Skin of body (tissue), 2 donors: ENCODE measurements around the gene LRCH3. TPM values are rescaled to one million over a fixed set of nuclear protein-coding genes. Genes with fewer than 3 reads are reported as not detected.

Source experiments
- DNase-seq: peaks from one replicate; lab custom pipeline; 2025; lab: John Stamatoyannopoulos, UW
- total RNA-seq: library from RNA; depleted of rRNA; stranded (reverse); fragments of >200 nt; gene quantifications from one replicate; pipeline ENCODE4 v1.2.3, GENCODE V29; 2014

The LRCH3 gene
- total RNA-seq, 1 donor from 2014 or later = 129 TPM

DNA sequence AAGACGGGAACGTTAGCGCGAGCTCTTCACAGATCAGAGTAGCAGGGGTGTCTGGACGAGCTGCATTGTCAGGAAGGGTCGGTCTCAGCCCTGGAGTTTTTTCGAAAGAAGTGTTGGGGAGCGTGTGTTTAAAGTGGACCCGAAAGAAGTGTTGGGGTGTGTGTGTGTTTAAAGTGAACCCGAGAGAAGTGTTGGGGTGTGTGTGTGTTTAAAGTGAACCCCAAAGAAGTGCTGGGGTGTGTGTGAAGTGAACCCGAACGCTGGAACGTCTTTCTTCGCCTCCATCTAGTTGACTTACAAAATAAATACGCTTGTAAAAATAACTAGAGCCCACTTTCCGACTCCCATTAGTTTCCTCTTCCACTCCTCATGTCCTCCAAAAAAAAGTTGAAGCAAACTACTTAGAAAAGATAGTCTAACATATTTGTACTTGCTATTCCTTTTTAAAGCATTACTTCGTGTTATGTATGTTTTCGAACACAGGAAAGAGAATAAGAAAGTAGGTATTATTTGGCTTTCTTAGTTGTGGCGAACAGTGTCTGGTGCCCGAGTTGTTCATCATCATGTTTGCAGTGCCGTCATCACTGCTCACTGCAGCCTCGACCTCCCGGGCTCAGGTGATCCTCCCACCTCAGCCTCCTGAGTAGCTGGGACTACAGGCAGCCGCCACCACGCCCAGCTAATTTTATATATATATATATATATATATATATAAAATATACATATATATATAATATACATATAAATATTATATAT lies 1.0 kb downstream of the LRCH3 start:
- peak; percentile 54 for DNase-seq

DNA sequence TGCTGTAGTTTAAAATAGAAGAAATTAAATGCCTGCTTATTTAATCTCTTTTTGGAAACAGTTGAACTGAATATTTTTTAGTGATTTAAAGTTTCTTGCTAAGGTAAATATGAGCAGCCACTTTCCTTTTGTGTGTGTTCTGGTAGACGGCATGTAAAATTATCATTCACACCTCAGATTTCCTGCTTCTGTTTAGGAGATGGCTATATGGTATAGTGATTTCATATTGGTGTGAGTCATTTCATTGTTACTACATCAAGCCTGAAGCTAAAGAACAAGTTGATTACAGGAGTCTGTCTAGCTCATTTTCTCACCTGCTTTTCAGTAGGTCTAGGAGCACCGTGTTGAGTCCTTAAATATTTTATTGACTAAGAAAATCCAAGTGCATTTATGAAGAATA lies 2.2 kb downstream of the LRCH3 start:
- no peak for DNase-seq

DNA sequence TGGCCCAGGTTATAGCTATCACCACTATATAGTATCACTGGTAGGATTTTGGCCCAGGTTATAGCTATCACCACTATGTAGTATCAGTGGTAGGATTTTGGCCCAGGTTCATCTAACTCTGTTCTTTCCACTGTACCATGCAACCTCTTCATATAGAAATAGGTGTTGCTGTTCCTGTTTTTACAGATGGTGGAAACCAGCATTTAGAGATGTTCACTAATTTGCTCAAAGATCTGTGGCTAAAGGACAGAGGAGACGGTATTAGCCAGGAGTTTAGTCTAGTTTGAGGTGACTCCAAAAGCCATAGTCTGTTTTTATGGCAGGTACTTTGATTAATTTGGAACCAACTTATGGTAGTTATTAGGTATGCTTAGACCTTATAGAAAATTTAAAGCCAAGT lies 3.1 kb downstream of the LRCH3 start:
- DNase-seq = no peak

DNA sequence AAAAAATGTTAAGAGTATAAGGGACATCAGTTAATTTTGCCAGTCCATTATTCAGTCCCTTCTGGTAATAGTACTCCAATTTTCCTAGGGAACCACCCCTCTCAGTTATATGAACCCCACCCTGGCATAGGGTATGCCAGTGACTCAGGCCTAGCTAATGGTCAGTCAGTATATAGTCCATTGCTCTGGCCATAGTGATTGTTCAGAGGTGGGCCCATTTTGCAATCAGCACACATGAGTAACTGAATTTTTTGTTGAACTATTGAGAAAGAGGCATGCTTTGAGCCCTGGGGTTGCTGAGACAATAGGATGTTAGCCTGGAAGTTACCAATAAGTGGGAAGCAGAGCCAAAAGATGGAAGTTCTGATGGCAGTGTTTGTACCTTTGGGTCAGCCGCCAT lies 4.1 kb downstream of the LRCH3 start:
- DNase-seq = no peak

DNA sequence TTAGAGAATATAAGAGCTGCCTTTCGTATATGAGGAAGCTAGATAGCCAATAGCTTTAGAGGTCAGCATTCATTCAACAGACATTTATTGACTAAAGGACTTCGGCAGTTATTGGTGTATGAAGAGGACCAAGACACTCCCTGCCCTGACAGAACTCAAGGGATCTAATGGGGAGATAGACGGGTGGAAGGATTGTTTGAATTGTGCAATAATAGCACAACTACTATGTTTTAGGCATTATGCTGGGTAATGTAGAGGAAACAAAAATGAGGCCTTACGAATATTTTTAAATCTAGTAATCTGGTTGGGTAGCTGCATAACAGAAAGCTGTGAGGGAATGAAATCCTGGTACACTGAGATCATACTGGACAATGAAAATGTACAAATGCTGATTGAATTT lies 5.0 kb downstream of the LRCH3 start:
- no peak for DNase-seq

DNA sequence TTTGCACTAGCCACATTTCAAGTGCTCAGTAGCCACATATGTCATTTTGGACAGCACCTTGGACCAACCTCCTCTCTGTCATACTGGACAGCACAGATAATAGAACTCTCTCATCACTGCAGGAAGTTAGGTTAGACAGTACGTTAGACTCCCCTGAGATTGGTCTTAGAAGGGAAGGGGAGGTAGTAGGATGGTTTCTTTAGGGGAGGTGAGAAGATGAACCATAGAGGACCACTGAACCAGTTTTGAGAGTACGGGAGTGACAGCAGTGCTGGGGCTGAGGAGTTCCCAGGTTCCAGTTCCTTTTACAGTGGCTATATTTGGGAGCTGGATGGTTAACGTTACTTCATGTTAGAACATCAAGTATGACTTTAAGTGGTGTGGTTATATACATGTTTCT lies 7.8 kb downstream of the LRCH3 start:
- no peak for DNase-seq

DNA sequence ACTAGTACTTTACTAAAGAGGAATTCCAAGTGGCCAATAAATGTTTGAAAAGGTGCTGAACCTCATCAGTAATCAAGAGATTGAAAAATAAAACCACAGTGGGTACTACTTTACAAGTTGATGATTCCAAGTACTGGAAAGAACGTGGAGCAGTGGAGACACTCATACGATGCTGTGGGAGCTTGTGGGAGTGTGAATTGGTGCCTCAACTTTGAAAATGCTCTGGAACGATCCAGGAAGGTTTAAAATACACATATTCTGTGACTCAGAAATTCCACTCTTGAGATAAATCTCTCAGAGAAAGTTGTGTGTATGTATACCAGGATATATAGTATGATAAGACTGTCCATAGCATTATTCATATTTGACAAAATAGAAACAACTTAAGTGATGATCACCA lies 9.3 kb downstream of the LRCH3 start:
- DNase-seq = no peak

DNA sequence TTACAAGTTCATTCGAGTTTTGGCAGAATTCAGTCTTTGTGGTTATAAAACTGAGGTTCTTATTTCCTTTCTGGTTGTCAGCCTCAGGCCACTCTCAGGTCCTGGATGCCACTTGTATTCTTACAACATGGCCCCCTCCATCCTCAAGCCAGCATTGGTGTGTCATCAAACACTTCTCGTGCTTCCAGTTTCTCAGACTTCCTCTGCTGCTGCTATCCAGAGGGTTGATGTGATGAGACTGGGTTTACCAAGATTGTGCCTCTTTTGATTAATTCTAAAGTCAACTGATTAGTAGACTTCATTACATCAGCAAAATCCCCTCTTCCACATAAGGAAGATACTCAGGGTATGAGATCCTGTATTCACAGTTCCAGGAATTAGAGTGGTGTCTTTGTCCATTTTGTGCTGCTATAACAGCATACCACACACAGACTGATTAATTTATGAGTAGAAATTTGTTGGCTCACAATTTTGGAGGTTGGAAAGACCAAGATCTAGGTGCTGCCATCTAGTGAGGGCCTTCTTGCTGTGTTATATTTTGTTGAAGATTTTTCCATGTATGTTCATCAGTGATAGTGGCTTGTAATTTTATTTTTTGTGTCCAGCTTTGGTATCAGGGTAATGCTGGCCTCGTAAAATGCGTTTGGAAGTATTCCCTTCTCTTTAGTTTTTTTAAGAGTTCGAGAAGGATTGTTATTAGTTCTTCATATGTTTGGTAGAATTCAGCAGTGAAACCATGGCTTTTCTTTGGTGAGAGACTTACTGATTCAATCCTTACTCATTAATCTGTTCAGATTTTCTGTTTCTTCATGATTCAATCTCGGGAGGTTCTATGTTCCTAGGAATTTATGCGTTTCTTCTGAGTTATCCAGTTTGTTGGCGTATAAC lies 11.1 kb downstream of the LRCH3 start:
- DNase-seq = no peak

DNA sequence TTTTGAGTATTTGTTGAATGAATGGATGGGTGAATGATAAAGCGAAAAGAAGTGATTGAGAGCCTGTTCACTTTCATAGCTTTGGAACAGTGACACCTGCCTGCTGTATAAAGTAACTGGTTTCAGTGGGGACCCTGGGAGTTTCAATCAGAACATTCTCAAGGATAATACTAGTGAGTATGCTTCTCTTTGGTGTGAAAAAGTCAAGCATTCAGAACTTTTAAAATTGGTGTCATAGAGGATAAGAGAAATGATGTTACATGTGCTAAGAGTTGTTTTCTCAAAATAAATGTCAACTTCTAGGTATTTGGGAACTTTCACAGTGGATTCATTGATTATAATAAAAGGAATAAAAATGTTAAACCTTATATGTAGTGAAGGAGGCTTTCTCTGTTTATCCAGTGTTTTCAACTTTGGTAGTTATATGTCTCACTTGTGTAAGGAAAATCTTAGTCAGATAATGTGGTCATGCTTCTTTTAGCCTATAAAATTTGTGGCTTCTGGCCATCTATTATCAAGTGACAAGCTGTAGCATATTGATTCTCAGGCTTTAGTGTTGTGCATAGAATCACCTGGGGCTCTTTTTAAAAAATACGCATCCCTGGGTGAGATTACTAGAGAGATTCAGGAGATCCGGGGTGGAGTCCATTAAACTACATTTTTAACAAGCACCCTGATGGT lies 11.9 kb downstream of the LRCH3 start:
- DNase-seq = no peak

DNA sequence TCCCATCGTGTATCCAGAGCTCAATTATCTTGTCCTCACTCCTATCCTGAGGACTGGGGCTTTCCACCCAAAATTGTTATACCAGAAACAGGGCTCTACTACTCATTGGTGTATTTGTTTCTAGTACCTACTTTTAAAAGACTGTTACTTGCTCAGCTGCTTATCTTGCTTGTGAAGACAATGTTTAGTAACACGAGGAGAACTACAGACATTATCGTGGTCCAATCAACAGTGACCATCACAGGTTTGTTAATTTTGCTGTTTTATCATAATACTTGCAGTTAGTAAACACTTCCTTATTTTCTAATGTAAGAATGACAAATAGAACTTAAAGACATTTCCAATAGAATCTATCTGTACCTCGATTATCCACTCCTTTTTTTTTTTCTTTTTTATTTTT lies 13.5 kb downstream of the LRCH3 start:
- no peak for DNase-seq

DNA sequence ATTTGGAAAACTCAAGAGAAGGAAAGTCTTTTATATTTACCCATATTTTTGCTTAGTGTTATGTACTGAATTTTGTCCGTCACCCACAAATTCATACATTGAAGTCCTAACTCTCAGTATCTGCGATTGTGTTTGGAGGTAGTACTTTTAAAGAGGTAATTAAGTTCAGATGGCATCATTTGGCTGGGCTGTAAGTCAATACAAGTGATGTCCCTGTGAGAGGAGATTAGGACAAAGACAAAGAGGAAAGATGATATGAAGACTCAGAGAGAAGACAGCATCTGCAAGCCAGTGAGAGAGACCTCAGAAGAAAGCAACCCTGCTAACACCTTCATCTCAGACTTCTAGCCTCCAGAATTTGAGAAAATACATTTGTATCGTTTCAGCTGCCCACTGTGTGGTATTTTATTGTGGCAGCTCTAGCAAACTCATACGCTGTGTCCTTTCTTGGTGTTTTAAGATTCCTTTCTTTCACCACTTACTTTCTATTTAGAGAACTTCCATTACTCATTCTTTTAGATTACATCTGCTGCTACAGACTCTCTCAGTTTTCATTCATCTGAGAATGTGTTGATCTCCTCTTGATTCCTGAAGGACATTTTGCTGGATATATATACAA lies 17.0 kb downstream of the LRCH3 start:
- peak; percentile 11 for DNase-seq

DNA sequence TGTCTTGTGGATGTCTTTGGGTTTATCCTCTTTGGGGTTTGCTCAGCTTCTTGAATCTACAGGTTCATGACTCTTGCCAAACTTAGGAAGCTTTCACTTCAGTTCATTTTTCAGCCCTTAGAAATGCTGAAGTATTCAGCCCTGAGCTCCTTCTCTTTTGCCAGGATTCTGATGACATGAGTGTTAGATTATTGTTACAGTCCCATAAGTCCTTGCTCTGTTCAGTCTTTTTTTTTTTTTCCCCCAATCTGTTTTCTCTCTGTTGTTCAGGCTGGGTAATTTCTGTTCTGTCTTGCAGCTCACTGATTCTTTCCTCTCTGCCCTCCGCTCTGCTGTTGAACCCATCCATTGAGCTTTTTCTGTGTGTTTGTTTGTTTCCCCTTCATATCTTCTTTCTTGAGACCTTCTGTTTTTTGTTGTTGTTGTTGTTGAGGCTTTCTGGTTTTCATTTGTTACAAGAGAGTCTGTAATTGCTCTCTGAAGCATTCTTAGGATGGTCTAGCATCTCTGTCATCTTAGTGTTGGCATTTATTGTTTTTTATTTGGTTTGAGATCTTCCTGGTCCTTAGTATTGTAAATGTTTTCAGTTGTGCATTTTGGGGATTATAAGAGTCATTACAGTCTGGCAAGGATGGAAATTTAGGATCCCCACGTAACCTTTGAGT lies 18.4 kb downstream of the LRCH3 start:
- peak; percentile 69 for DNase-seq

DNA sequence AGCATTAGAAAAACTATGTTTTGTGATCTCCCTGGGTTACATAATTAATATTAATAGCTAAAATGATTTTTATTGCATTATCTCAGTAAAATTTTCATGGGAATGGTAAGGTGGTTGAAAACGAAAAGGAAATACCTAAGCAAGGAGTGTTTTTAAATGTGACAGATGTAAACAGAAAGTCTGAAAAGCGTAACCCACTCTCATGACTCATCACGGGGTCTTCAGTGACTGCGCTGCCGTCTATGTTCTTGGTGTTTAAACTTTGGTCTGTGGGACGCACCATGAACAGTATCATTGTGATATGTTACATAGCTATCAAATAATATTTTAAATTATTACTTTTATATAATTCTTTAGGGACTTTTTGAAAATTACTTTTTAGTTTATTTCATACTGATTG lies 19.8 kb downstream of the LRCH3 start:
- no peak for DNase-seq

DNA sequence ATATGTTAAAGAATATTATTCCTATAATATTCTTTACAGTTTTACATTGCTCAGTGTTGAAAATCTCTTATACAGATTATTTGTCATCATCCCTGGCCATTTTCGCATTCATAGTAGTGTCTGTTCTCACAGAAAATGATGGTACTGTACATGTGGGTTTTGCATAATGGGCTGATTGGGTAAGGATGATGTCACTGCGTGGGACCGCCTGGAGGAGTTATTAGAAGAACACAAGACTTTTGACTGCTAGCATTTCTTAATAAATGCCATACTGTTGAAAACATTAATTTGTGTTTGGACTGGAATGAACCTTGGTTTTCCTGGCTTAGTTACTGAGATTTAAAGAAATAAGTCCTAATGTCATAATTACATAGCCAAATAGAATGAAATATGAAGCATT lies 20.3 kb downstream of the LRCH3 start:
- DNase-seq = peak; percentile 54

DNA sequence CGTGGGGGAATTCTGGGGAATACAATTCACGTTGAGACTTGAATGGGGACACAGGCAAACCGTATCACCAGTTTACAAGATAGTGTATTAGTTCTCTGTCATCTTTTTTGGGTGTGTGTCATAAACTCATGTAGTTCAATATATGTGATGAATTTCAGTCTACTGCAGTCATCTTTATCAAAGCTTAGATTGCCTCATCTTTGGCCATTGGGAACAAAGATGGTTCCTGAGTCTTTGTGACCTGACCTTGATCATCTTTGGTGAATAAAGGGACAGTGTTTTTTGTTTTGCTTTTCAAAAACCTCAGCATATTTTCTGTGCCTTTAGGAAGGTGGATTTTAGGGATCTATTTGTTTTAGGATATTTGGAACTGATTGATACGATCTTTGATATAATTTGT lies 23.3 kb downstream of the LRCH3 start:
- no peak for DNase-seq

DNA sequence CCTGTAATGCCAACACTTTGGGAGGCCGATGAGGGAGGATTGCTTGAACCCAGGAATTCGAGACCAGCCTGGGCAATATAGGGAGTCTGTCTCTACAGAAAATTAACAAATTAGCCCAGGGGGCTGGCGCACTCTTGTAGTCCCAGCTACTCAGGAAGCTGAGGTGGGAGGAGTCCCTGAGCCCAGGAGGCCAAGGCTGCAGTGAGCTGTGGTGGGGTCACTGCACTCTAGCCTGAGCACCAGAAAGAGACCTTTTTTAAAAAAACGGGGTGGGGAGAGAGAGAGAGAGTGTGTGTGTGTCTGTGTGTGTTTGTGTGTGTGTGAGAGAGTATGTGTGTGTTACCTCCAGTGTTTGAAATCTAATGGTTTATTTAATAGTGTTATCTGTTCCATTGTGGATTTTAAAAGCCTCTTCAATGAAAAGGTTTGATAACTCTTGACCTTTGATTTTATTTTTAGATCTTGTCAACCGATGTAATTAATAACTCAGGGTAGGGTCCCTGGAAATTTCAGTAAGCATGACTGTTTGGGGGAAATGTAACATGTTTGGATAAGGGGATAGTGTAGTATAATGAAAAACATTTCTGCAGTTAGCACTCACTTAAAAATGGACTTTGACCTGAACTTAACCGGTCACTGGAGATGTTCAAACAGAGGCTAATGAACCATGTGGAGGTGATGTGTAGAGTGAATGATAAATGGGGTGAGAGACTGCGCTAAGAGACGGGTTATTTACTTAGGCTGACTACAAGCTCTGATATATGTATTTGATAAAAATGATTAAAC lies 29.7 kb downstream of the LRCH3 start:
- no peak for DNase-seq

DNA sequence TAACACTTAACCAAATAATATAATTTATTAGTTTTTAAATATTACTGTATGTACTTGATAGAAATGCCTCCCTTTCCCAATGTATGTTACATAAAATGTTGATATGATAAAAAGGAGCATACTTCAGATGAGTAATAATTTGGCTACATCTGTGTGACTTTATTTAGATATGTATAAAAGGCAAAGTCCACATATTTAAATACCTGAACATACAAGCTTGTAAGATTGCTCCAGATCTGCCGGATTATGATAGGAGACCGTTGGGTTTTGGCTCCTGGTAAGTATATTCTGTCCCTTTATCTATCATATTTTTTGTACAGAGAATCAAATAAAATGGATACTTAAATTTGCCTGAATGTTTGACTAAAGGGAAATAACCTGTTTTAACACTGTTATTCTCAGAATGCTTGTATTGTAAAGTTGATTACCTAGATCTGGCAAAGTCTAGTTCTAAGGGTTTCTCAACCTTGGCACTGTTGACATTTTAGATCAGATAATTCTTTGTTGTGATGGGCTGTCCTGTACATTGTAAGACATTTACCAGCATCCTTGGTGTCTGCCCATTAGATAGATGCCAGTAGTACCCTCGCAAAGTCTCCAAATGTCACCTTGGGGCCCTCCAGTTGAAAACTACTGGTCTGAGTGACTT lies 38.5 kb downstream of the LRCH3 start:
- DNase-seq = no peak

DNA sequence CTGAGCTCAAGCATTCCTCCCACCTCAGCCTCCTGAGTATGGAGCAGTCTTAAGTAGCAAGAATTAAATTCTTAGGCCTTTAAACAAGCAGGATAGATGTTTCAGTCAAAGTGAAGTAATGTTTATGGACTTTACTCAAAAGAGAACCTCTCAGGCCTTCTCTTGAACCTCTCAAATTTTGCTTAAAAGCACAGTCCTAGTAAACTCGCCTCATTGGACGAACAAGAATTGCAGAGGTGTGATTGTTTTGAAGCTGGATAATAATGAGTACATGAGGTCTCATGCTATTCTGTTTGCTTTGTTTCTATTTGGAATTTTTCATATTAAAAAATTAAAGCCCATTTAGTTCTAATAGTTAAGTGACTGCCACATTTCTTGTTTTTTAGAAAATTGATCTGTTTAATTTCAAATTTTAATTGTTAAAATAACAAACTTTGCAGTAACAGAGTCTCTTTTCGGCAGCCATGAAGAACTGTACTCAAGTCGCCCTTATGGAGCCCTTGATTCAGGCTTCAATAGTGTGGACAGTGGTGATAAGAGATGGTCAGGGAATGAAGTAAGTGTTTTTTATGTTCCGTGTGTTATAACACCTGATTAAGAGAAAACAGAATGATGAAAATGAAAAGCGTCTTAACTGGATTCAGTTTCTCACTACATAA lies 39.4 kb downstream of the LRCH3 start:
- no peak for DNase-seq

DNA sequence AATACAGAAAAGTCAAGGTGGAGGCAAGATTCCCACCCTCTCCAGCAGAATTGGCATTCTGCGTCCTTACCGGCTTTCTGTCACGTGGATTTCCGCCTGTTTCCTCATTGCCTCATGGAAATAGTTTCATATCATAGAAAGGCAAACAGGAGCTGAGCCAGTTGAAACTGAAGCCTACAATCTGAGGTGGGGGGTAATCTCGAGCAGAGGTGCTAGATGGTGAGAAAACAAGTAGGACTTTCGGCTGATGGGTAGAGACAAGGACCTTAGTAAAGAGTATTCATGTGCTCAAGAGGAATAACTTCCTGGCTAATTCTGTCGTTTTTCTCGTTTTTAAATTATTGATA lies 39.9 kb downstream of the LRCH3 start:
- DNase-seq = no peak
